ENCODE results near the gene TNFRSF1B.
"Not testable (repeated sequence)": the region's sequence is repeated elsewhere in the genome, so short reads cannot be mapped to it uniquely, and the experiment has no call there.

The TNFRSF1B gene

GRCh38 chr1:12194666-12195216, 27.9 kb downstream of the TNFRSF1B start:
- DNase-seq: peak; percentile 60

- DNase-seq: no peak
Observed at GRCh38 chr1:12195416-12195815, 28.6 kb downstream of the TNFRSF1B start.

GRCh38 chr1:12196641-12197482, 30.1 kb downstream of the TNFRSF1B start:
- peak; percentile 88 for DNase-seq

GRCh38 chr1:12197483-12197880, 30.7 kb downstream of the TNFRSF1B start:
- DNase-seq: no peak

- no peak for DNase-seq
Observed at GRCh38 chr1:12200208-12200607, 33.4 kb downstream of the TNFRSF1B start.

GRCh38 chr1:12201352-12202189, 34.8 kb downstream of the TNFRSF1B start:
- DNase-seq: peak; percentile 0

- peak; percentile 4 for DNase-seq
Observed at GRCh38 chr1:12202190-12202497, 35.4 kb downstream of the TNFRSF1B start.

- DNase-seq: peak; percentile 2
Observed at GRCh38 chr1:12202577-12202976, 35.8 kb downstream of the TNFRSF1B start.

GRCh38 chr1:12203216-12204007, 36.6 kb downstream of the TNFRSF1B start:
- DNase-seq: peak; percentile 1

- peak; percentile 5 for DNase-seq
Observed at GRCh38 chr1:12204140-12204539, 37.3 kb downstream of the TNFRSF1B start.

- peak; percentile 8 for DNase-seq
Observed at GRCh38 chr1:12204754-12205658, 38.2 kb downstream of the TNFRSF1B start.

- DNase-seq: peak; percentile 7
Observed at GRCh38 chr1:12206238-12206637, 39.4 kb downstream of the TNFRSF1B start.

GRCh38 chr1:12206792-12207424, 40.1 kb downstream of the TNFRSF1B start:
- DNase-seq: peak; percentile 2

GRCh38 chr1:12208271-12208670, 41.5 kb downstream of the TNFRSF1B start:
- peak; percentile 2 for DNase-seq

- DNase-seq: peak; percentile 69
Observed at GRCh38 chr1:12208764-12209494, 42.1 kb downstream of the TNFRSF1B start.

GRCh38 chr1:12209495-12209832, 42.7 kb downstream of the TNFRSF1B start:
- peak; percentile 12 for DNase-seq

GRCh38 chr1:12215118-12215961, 48.5 kb downstream of the TNFRSF1B start:
- peak; percentile 3 for DNase-seq

GRCh38 chr1:12219800-12220199, 53.0 kb downstream of the TNFRSF1B start:
- DNase-seq: no peak

- peak; percentile 14 for DNase-seq
Observed at GRCh38 chr1:12220890-12221289, 54.1 kb downstream of the TNFRSF1B start.

- not testable (repeated sequence) for DNase-seq
Observed at GRCh38 chr1:12222700-12223099, 55.9 kb downstream of the TNFRSF1B start.

Measured in suppressor macrophage treated with lipopolysaccharide for 4 hours (primary cell).